Measurements from ENCODE around the gene NLGN1.

NLGN1 gene

DNA sequence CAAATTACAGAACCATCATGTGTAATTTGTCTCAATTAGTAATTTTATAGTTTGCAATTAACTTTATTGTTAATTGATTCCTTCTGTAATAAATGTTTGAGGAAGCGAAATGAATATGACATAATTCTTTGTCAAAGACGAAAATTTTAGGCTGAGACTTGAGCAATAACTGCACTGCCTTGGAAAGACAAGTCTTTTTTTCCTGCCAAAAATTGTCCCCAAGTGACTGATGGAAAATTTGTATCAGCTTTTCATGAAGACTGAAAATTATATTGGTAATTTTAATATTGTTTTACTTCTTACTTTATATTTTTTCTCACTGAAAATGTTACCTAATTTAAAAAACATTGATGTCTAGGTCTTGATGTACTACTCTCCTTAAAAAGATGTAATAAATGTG, 622.6 kb downstream of the NLGN1 start (continued):
- TF ChIP-seq TSHZ2 (CRISPR knock-in tag; IDR thresholded peaks at IDR 0.05) (no peak), ZNF565 (CRISPR knock-in tag; conservative IDR thresholded peaks at IDR 0.05; ENCODE audit: low read depth) (no peak), PATZ1 (CRISPR knock-in tag; IDR thresholded peaks at IDR 0.05; ENCODE audit: borderline replicate concordance) (no peak), ESRRG (CRISPR knock-in tag; IDR thresholded peaks at IDR 0.05) (no peak), ZNF70 (CRISPR knock-in tag; IDR thresholded peaks at IDR 0.05) (no peak), ARNTL (CRISPR knock-in tag; IDR thresholded peaks at IDR 0.05; ENCODE audit: borderline replicate concordance, low read depth) (no peak), CSDC2 (CRISPR knock-in tag; IDR thresholded peaks at IDR 0.05) (no peak)

- no peak for TF ChIP-seq ZNF70 (CRISPR knock-in tag; IDR thresholded peaks at IDR 0.05)
- TF ChIP-seq ARNTL (CRISPR knock-in tag; IDR thresholded peaks at IDR 0.05; ENCODE audit: borderline replicate concordance, low read depth), result no peak
- TF ChIP-seq ISL1 (CRISPR knock-in tag; IDR thresholded peaks at IDR 0.05), result no peak
- TF ChIP-seq PATZ1 (CRISPR knock-in tag; IDR thresholded peaks at IDR 0.05; ENCODE audit: borderline replicate concordance), result no peak
- no peak for TF ChIP-seq POU6F1 (CRISPR knock-in tag; IDR thresholded peaks at IDR 0.05; ENCODE audit: borderline replicate concordance, low read depth)
- TF ChIP-seq ZNF8 (CRISPR knock-in tag; IDR thresholded peaks at IDR 0.05), result no peak
- TF ChIP-seq SNAI2 (CRISPR knock-in tag; IDR thresholded peaks at IDR 0.05), result no peak
- no peak for TF ChIP-seq ZFP3 (CRISPR knock-in tag; IDR thresholded peaks at IDR 0.05)
- no peak for TF ChIP-seq OSR1 (CRISPR knock-in tag; IDR thresholded peaks at IDR 0.05)
- TF ChIP-seq, protein P1, sequence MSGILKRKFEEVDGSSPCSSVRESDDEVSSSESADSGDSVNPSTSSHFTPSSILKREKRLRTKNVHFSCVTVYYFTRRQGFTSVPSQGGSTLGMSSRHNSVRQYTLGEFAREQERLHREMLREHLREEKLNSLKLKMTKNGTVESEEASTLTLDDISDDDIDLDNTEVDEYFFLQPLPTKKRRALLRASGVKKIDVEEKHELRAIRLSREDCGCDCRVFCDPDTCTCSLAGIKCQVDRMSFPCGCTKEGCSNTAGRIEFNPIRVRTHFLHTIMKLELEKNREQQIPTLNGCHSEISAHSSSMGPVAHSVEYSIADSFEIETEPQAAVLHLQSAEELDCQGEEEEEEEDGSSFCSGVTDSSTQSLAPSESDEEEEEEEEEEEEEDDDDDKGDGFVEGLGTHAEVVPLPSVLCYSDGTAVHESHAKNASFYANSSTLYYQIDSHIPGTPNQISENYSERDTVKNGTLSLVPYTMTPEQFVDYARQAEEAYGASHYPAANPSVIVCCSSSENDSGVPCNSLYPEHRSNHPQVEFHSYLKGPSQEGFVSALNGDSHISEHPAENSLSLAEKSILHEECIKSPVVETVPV (CRISPR knock-in tag; IDR thresholded peaks at IDR 0.05), result no peak
- no peak for TF ChIP-seq PPARA (CRISPR knock-in tag; IDR thresholded peaks at IDR 0.05; ENCODE audit: borderline replicate concordance)
- no peak for TF ChIP-seq BACH2 (CRISPR knock-in tag; IDR thresholded peaks at IDR 0.05; ENCODE audit: borderline replicate concordance)
- TF ChIP-seq TCF4 (CRISPR knock-in tag; IDR thresholded peaks at IDR 0.05; ENCODE audit: borderline replicate concordance), result no peak
- no peak for ATAC-seq
Measured at GRCh38 chr3:174023421-174023820, 625.9 kb downstream of the NLGN1 start.

DNA sequence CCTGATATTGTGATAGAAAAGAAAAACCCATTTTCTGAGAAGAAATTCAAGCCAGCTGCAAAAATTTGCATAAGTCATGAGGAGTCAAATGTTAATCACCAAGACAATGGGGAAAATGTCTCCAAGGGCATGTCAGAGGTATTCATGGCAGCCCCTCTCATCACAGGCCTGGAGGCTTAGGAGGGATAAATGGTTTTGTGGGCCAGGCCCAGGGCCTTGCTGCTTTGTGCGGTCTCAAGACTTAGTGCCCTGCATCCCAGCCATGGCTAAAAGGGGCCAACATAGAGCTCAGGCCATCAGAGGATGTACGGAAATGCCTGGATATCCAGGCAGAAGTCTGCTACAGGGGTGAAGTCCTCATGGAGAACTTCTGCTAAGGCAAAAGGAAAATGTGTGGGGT, 631.1 kb downstream of the NLGN1 start:
- TF ChIP-seq ARNTL (CRISPR knock-in tag; IDR thresholded peaks at IDR 0.05; ENCODE audit: borderline replicate concordance, low read depth) (no peak), PATZ1 (CRISPR knock-in tag; IDR thresholded peaks at IDR 0.05; ENCODE audit: borderline replicate concordance) (no peak), OSR1 (CRISPR knock-in tag; IDR thresholded peaks at IDR 0.05) (no peak), POU6F1 (CRISPR knock-in tag; IDR thresholded peaks at IDR 0.05; ENCODE audit: borderline replicate concordance, low read depth) (no peak), ZNF565 (CRISPR knock-in tag; conservative IDR thresholded peaks at IDR 0.05; ENCODE audit: low read depth) (no peak), ZNF8 (CRISPR knock-in tag; IDR thresholded peaks at IDR 0.05) (no peak), PPARA (CRISPR knock-in tag; IDR thresholded peaks at IDR 0.05; ENCODE audit: borderline replicate concordance) (no peak), GLIS3 (CRISPR knock-in tag; IDR thresholded peaks at IDR 0.05) (no peak), ESRRG (CRISPR knock-in tag; IDR thresholded peaks at IDR 0.05) (no peak), RARB (CRISPR knock-in tag; IDR thresholded peaks at IDR 0.05) (no peak), ZNF70 (CRISPR knock-in tag; IDR thresholded peaks at IDR 0.05) (no peak)
- TF ChIP-seq, protein P1 (CRISPR knock-in tag; IDR thresholded peaks at IDR 0.05), result no peak
- ATAC-seq, result no peak

Measured in SK-N-SH treated with all-trans-retinoic acid at 6 μM for 48 hours (cell line).